Stimulated activated CD8-positive, alpha-beta memory T cell treated with anti-CD3 and anti-CD28 coated beads, Interleukin-4, amount 100 ng/mL, for 4 hours (primary cell): ENCODE results near the gene CXCR6.

Source experiments
- DNase-seq, 2 donors: peaks; one replicate each; pipeline ENCODE4 v3.0.0-alpha.2; 2020; ENCODE audit warnings: low read depth in 2 of 2, low spot score in 1 of 2

CXCR6 gene

DNA sequence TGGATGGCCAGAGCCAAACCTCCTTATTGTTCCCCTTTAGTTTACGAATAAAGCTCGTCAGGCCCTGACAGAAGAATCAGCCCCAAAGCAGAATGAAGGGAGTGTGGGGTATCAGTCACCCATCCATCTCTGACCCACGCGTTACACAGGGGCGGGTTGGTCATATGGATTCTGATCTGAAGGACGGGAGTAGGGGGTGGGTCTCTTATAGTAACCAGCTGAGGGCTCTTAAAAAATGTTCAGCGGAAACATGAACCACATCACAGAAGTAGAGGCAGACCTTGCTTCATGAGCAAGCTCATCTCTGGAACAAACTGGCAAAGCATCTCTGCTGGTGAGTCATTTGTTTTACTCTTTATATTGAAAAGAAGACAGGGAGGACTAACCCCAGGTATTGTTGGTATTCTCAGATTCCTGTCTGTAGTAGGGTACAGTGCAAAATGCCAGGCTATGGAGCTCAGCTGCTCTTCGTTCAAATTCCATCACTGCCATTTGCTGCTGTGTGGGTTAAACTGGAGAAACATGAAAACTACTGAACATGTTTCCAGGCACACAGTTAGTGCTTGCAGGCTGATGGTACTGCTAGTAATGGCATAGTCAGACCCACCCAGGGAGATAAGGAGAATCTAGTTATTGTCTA, at the start of gene CXCR6:
TSS of gene CXCR6 (plus strand) at position 258 of the 640 bp plus-strand sequence. CDS start 3,018 bp downstream, outside the sequence.
- DNase-seq, result peak; percentile 24 to 27

DNA sequence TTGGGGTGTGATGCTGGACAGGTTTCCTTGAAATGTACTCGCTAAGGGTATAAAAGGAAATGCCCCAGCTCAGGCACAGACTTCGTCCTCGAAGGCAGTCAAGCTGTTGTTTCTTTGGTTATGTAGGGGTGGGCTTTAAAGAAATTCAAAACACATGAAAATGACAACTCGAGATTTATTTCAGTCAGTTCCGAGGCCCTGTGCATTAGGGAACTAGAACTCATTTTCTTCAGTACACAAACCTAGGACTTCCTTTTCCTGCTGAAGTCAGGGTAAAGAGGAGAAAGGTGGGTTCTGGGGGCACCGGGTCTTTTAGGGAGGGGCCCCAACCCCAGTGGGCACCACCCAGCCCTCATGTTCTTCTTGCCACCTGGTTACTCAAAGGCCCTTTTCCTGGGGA, 49.2 kb upstream of the CXCR6 start:
- no peak for DNase-seq

DNA sequence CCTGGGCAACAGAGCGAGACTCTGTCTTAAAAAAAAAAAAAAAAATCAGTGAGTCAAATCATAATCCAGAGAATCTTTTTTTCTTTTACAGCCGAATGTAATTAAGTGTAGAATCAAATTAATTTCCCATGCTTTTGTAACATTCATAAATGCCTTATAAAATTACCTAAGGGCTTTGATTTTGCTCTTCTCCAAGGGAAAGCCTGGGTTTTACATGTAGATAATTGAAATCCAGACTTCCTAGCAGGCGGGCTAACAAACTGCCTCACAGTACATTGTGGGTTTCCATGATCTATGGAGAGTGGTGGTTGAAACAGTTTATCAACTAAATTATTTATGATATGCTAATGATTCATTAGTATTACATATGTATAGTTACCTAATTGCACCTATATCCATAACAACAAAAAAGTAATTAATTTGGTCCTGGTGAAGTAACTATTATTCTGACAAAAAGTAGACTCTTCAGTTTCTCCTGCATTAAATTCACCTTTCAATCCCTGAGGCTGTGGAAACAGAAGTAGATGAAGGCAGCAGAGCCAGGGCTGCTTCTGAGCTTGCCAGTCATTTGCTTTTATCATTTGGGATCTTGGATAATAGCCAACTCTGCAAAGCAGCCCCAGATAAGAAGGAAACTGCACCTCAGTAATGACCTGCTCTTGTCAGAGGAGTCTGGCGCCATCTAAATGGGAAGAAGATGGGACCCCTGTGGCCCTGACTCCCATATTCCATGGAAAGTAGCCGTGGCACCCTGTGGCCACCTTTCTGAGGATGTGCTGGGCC, 47.4 kb upstream of the CXCR6 start:
- no peak for DNase-seq

DNA sequence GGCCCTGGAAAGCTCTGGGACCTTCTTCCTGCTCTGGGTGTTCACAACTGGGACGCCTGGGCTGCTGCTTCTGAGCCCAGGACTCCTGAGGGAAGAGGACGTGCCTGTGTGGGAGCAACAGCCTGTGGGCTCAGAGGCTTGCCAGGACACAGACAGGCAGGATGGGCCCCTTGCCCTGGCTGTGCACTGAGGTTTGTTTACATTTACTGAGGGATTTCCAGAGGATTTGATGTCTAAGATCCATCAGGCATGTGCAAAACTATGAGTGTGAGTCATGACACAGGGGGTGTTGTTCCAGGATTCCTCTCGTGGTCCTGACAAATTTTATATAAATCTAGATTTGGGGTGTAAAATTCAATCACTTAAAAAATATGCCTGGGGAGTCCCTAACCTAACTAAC, 46.3 kb upstream of the CXCR6 start:
- no peak for DNase-seq

DNA sequence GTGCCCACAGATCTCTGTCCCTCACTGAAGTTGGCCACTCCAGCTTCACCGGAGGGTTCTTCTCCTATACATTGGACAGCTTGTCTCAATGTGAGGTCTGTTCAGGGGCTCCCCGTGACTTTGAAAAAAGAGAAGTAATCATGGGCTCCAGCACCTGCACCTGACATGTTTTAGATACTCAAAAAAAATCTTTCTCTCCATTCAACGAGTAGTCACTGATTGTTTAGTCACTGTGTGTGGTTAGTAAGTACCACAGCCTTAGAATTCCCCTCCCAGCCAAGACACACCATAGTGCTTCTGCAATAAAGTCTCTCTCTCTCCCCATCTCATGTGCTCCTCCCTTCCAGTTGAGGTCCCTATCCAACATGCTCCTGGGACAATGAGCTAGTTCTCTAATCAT, 38.3 kb upstream of the CXCR6 start:
- DNase-seq, result no peak

DNA sequence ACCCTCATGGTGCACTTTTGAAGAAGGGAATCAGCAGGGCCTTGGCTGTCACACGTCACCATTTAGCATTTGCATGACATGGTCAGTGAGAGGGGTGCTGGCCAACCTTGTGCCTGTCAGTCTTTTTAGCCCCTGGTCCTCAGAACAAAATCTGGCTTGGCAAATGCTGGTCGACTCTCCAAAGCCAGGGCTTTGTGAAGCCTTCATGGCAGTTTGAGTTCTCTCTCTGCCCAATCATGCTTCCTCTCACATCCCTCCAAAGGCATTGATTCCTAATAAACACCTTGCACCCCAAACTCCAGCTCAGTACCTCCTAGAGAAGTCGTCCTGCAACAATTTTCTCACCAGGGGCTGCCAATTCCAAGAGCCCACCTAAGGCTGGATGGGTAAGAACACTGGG, 37.5 kb upstream of the CXCR6 start:
- DNase-seq, result no peak

DNA sequence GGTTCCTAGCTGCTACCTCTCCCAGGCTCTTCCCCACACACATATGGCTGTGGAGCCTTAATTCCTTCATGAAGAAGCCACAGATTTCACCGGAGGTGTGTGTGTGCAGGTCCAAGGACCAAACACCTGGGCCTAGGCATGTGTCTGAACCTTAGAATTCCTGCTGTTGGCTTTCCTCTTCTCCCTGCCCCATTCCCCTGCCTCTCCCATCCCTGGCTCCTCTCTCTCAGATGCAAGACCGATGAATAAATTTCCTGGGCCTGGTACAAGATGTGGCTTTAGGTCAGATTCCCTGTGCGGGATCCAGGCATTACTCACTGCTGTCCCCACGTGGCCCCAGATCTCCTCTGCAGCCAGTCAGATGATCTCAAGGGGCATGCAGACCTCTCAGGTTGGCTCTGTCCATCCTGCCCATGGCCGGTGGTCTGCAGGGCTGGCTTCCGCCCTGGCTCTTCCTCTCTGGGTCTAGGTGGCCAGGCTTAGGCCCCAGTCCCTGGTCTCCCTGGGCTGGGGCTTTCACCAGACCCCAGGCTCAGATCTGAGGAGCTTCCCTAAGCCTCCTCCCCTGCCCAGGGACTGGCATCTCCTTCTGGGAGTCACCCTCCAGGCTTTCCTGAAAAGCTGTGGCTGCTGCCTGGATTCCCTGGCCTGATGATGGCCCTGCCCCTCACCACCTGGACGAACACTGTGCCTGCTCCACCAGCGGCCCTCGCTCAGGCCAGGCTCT, 36.4 kb upstream of the CXCR6 start:
- DNase-seq, result no peak

DNA sequence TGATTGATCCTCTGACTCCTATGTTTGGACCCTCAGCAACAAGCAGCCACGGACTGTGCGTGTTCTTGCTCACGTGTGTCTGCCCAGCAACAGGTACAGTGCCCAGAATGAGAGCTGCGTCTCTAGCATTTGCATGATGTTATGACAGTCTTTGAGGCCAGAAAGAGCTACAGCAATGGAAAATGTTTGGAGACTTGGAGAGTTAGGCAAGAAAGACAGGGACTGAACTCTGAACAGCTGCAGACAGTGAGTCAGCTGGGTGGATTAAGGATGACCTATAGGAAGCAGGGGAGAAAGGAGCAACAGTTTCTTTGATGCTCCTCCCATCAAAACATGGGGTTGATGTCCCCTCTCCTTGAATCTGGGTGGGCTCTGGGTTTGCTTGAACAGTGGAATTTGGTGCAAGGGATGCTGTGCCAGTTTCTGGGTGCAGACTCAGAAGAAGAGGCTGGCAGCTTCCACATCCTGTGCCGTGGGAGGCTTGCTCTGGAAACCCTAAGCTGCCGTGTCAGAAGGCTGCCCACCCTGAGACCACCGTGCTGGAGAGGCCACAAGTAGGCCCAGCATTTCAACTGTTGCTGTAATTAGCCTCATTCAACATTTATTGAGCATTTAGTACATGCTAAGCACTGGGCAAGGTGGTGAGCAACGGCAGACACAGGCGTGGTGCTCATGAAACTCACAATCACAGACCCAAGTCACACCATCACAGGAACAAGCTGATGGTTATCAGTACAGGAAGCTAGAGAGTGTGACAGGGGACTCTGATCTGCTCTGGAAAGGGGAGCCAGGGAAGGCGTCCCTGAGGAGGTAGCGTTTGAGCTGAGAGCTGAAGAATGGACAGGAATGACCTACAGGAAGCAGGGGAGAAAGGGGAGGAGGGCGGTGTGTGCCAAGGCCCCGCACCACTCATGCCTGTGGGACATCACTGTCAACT, 35.2 kb upstream of the CXCR6 start:
- DNase-seq, result no peak

DNA sequence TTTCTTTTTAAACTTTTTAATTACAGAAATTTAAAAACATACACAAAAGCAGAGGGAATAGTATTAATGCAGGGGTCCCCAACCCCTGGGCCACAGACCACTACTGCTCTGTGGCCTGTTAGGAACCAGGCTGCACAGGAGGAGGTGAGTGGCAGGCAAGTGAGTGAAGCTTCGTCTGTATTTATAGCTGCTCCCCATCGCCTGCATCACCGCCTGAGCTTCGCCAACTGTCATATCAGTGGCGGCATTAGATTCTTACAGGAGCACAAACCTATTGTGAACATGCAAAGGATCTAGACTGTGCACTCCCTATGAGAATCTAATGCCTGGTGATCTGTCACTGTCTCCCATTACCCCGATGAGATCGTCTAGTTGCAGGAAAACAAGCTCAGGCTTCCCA, 34.5 kb upstream of the CXCR6 start:
- no peak for DNase-seq

DNA sequence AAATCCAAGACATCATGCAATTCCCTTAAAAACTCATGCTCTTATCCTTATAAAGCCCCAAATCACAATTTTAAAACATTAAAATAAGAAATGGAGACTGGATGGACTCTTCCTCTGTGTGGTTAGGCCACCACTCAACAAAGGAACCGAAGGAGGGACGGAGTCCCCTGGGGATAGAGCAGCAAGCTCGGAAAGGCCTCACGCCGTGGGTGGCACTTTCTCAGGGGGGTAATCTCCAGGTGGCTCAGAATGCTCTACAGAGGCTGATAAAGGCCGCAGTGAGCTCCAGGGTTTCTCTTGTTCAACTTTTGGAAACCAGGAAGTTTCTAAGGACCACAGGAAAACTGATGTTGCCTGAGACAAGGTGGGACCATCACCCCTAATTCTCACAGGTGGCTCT, 33.7 kb upstream of the CXCR6 start:
- DNase-seq, result no peak

DNA sequence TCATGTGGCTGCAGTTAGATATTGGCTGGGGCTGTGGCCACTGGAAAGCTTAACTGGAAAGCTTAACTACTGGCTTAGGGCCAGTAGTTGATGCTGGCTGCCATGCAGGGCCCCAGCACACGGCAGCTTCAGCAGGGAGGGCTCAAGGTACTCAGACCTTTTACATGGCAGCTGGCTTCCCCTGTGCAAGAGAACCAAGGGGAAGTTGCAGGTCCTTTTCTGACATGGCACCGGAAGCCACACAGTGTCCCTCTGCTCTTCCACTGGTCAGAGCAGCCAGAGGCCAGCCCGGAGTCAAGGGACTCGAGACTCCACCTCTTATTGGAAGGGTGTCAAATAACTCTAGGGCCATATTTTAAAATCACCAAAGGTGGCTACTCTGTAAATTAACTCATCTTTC, 32.4 kb upstream of the CXCR6 start:
- DNase-seq, result no peak

DNA sequence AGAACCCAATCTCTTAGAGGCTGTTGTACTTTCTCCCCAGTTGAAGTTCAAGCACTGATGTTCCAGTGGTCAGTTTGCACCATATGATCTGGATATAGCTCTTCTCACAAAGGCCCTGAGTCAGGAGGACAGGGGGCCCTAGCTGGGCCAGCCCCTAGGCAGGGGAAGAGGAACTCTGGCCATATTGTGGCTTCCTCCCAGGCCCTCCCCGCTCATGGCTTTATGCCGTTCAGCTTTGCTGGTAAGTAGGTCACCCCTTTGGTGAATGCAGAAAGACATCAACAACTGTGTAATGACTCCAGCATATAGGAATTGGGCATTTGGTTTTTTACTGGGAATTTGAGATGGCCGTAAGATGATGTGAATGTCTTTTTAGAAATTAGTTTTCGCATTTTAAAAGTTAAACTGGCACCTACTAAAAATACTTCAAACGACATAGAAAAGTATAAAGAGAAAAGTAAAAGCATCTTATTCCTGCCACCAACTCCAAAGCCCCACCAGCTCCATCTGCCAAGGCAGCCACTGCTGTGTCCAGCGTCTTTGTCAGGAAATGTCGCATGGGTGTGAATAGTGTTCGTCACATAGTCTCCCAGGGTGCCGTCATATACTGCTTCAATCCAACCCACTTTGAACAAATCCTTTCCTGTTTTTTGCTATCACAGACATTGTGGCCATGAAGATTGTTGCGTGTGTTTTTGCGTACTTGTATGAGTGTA, 31.6 kb upstream of the CXCR6 start:
- DNase-seq, result no peak

DNA sequence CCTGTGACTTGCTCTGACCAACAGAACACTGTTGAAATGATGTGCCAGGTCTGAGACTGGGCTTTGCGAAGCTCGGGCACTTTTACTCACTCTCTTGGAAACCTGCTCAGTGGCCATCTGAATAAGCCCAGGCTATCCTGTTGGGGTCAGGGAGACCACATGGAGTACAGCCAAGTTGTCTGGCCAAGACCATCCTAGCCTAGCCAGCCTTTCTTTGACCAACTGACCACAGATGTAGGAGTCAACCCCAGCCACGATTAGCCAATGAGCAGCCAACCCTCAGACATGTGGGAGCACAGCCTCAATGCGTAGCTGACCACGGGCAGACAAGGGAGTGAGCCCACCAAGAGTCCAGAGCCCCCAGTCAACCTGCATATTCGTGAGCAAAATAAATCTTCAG, 30.8 kb upstream of the CXCR6 start:
- no peak for DNase-seq

DNA sequence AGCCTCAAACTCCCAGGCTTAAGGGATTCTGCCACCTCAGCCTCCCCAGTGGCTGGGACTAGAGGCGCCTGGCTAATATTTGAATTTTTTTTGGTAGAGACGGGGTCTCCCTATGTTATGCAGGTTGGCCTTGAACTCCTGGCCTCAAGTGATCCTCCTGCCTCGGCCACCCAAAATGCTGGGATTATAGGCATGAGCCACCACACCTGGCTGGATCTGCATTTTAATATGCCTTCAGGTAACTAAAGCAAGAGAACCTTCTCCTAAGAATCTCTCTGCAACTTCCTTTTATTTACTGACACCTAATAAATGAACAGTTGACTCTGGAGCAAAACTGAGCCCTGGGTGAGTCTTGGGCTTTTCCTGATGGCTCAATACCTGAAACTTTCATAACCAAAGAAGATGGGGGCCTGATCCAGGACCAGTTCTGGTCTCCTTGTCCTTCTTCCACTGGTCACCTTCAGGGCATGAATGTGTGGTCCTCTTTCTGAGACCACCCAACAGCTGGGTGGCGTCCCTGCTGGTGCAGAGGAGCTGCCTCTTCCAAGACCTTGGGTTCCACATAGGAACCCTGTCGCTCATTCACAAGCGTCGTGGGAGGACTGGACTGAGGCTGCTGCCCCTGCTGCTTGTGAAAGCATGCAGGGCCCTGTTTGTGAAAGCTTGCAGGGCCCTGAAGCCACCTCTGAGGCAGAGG, 28.8 kb upstream of the CXCR6 start:
- DNase-seq, result no peak

DNA sequence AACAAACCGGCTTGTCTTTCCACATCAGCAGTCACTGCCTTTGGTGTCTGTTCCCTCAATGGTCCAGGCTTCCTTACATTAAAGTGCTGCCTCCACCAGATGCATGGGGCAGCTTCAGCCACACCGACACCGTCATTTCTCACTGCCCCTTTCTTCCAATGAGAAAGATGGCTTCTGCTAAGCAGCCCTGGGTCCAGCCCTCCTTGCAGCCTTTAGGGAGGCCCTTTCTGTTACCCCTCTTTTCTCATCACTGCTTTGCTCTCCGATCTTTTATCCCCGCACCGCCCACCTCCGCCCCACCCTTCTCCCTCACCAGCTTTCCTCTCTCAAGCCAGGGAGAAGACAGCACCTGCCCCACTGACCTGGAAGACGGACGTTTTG, 28.2 kb upstream of the CXCR6 start:
- DNase-seq, result no peak

DNA sequence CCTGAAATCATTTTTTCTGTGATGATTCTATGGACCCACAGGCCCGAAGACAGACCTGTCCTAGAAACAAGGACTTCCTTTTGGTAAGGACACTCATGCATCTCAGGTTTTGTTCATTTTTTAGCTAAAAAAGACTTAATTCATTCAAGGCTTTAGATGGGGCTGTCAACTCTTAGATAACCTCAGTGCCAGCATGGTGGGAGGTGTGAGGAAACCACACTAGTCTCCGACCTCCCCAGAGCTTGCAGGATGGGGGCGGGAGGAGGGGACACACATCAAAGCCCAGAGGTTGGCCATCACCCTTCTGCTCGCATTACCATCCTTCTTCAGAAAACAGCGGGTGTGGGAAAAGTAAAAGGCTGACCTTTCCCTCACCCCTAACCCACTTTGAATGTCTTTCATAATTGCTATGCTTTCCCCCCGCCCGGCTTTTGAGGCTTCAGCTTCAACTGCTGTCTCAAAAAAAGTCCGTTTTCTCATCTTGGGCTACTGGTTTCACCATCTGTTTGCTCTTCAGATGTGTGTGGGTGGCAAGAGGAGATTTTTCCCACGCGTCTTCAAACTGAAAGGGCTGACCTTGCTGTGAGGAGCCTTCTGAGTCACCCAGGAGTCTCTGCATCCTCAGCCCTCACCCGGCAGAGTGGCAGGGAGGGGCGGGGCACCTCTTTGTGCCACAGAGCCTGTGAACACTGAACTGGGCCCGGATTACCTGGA, 27.6 kb upstream of the CXCR6 start:
- DNase-seq, result peak; percentile 59 to 68

DNA sequence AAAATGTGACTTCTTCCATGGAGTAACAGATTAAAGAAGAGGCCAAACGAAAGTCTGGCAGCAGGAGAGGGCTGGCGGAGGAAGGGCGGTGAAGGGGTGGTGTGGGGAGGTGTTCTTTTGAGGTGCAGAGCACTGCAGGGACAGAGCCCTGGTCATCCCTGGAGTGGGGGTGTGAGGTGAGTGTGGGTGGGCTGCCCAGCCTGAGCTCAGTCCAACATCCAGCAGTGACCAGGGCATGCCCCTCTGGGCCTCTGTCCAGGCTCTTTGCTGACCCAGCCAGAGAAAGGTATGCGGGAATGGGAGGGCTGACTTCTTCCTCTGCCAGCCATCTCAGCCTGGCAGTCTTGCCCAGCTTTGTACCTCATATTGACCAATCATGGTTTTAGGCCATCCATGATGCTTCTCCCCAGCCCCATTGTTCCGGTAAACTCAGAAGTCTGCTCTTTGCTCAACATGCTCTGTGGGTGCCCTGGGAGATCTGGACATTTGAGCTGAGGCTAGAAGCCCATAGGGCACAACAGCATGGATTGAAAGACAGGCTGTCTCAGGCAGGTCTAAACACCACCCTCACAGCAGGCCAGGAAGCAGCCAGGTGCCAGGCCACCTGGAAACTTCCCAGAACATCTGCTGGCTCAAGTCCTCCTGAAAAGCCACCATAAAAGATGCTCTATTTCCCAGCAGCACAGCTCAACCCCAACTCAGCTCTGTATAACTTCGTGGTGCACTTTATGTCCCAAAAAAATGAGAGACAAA, 25.9 kb upstream of the CXCR6 start:
- no peak for DNase-seq

DNA sequence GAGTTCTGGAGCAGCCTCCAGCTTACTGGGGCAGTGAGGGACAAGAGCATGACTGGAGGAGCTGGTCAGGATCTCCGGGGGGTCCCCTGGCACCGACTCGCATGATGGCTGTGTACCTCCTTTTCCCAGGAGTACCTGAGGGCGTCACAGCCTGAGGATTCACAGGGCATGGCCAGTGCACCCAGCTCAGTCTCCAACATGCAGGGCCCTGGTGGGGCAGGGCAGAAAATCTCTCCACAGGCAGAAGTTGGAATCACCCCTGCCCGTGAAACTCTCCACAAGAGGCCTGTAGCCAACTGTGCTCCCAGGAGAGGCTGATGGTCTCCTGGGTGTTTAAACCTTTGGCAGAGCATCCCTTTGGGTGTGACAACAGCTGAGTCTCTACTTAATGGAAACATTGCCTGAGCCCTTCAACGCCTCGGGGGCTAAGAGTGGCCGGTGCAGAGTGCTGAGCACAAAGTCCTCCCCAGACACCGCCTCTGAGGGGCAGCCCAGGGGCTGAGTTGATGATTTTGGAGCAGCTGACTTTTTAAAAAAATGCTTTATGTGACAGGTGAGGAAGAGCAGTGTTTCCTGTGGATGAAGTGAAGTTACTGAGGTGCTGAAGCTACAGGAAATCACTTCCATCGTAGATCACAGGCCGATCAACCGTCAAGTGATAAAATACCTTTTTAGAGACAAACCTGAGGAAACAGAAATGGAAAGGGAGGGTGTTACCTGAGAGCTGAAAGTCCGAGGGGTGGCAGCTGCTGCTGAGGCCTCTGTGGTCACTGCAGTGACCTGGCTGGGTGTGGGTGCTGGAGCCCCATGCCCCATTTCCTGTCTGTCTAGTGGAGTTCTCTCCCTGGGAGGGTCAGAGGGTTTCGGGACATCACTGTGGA, 21.9 kb upstream of the CXCR6 start:
- DNase-seq, result no peak
